Measurements from ENCODE around the gene OR5H14. TPM values are rescaled to one million over a fixed set of nuclear protein-coding genes. Genes with fewer than 3 reads are reported as not detected.

The OR5H14 gene
- total and polyA plus RNA-seq, 9 of the 15 experiments (the other 6 are each of a cell fraction or from before 2014, with no cell fraction given) = not detected

- Histone ChIP-seq H3K4me3 (no peak overlapping the region), H3K9me3 (replicated peaks; ENCODE audit: control insufficient read depth, insufficient read depth, low read depth, low read length) (no peaks in the 10 kb centered on the region), H3K4me1 (replicated peaks in 1 of 2; ENCODE audit: control insufficient read depth in 2 of 2, insufficient read depth in 2 of 2, low read length in 2 of 2) (no peaks in the 10 kb centered on the region), H3K9ac (ENCODE audit: insufficient read depth in 1 of 2, low read depth in 2 of 2, low read length in 2 of 2) (no peak overlapping the region), H2AFZ (ENCODE audit: low read depth, low read length) (no peak overlapping the region), H3K27ac (ENCODE audit: extremely low read depth, low read depth, low read length) (no peak overlapping the region), H3K9me1 (ENCODE audit: control insufficient read depth, insufficient read depth, low read length) (no peaks in the 10 kb centered on the region), H3K27me3 (ENCODE audit: control insufficient read depth in 2 of 2, insufficient read depth in 2 of 2, low read length in 2 of 2) (no peaks in the 10 kb centered on the region), H3K36me3 (ENCODE audit: control insufficient read depth, insufficient read depth, low read length) (no peaks in the 10 kb centered on the region), H4K20me1 (replicated peaks; ENCODE audit: control insufficient read depth, insufficient read depth, low read length) (no peaks in the 10 kb centered on the region), H3K4me2 (ENCODE audit: insufficient read depth, low read length) (no peak overlapping the region), H3K79me2 (ENCODE audit: control insufficient read depth, insufficient read depth, low read length) (no peaks in the 10 kb centered on the region)
- in situ Hi-C loops (cut with MboI) (no loop called here), intact Hi-C loops (cut with micrococcal nuclease) (no loop called here)
- no peak for TF ChIP-seq ELK3 (CRISPR knock-in tag; IDR thresholded peaks at IDR 0.05)
- TF ChIP-seq E2F1 (CRISPR knock-in tag; IDR thresholded peaks at IDR 0.05) = no peak
- TF ChIP-seq ZNF41 (CRISPR knock-in tag; conservative IDR thresholded peaks at IDR 0.05) = no peak
- peak; percentile 82 for TF ChIP-seq NFIC (IDR thresholded peaks at IDR 0.05)
- peak; percentile 76 for TF ChIP-seq NFIX (CRISPR knock-in tag; IDR thresholded peaks at IDR 0.05; ENCODE audit: low read depth)
- TF ChIP-seq KHSRP (IDR thresholded peaks at IDR 0.05) = no peak
- no peak for TF ChIP-seq FOXJ2 (tag; IDR thresholded peaks at IDR 0.05)
- no peak for TF ChIP-seq RAD21 (CRISPR knock-in tag; conservative IDR thresholded peaks at IDR 0.05 in 1 of 2, IDR thresholded peaks at IDR 0.05 in 1 of 2)
- TF ChIP-seq AFF1 (IDR thresholded peaks at IDR 0.05; ENCODE audit: low read depth in 1 of 2, partially characterized antibody in 2 of 2) = no peak
- TF ChIP-seq PREB (CRISPR knock-in tag; IDR thresholded peaks at IDR 0.05) = no peak
- no peak for TF ChIP-seq TRIM25 (IDR thresholded peaks at IDR 0.05; ENCODE audit: borderline replicate concordance)
- BruUV-seq (replicated peaks) = no TSS peak
- no peak for FAIRE-seq
- peak in 1 of 4 experiments; percentile 1 for DNase-seq (ENCODE audit: extremely low read depth in 1 of 4, low spot score in 3 of 4)
- POLR2A ChIA-PET = no interaction called here
- ATAC-seq = no peak
- CTCF ChIA-PET (ENCODE audit: low intra/inter-chr PET ratio) = no interaction called here
- 0% methylated on average over 4 of the region's 4 CpGs for WGBS (ENCODE audit: insufficient coverage, low coverage, missing lambda C conversion rate)
Observed at GRCh38 chr3:98099848-98100247, 47.4 kb upstream of the OR5H14 start.
